HG02759 (cell line): Measurements from ENCODE around the gene MGAM2.

ENCODE experiments used
- ATAC-seq: cut with Tn5 transposase; IDR thresholded peaks from one replicate; pipeline ENCODE4 v1.9.1; 2021; ENCODE audit warnings: mild to moderate bottlenecking, moderate library complexity; ENCODE audit not compliant: unreplicated experiment

MGAM2 gene

GRCh38 chr7:142114207-142114606 is 2.7 kb downstream of the MGAM2 start:
- no peak for ATAC-seq

- ATAC-seq, result no peak
These were observed 9.0 kb downstream of the MGAM2 start for GRCh38 chr7:142120524-142120923.

GRCh38 chr7:142123184-142123583 is 11.7 kb downstream of the MGAM2 start:
- ATAC-seq, result no peak

DNA sequence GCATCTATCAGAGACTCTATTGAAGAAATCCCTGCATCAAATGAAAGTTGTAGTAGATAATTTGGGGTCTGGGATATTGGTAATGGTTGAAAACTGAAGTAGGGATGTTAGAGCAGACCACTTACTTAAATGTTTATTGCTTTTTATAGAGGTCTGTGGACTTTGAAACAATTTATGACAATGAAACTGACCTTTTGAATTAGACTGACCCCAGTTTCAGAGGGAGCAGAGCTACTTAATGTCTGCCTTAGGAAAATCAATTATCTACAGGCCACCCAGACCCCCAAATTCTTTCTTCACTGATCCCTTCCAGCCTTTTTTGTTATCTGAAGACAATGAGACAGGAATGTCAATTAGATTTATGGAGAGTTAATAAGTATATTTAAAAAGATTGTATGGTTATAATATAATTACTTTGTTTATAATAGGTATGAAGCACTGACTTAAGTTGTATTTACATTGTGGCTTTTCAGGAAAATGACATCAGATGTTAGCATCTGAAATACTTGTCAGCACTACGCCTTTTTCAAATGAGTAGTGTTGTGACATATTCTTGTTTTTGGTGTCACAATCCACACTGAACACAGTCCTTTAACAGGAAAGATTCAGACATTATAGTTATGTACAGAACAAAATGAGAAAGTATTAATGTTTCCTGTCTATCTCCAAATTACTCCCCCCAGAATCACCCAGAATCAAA is 13.9 kb downstream of the MGAM2 start:
- ATAC-seq, result no peak

- ATAC-seq, result no peak
These were observed 18.7 kb downstream of the MGAM2 start for GRCh38 chr7:142130267-142130666.

GRCh38 chr7:142131439-142132185 is 20.1 kb downstream of the MGAM2 start:
- no peak for ATAC-seq

GRCh38 chr7:142133731-142134148 is 22.2 kb downstream of the MGAM2 start:
- ATAC-seq, result no peak

GRCh38 chr7:142134909-142135308 is 23.4 kb downstream of the MGAM2 start:
- ATAC-seq, result no peak

DNA sequence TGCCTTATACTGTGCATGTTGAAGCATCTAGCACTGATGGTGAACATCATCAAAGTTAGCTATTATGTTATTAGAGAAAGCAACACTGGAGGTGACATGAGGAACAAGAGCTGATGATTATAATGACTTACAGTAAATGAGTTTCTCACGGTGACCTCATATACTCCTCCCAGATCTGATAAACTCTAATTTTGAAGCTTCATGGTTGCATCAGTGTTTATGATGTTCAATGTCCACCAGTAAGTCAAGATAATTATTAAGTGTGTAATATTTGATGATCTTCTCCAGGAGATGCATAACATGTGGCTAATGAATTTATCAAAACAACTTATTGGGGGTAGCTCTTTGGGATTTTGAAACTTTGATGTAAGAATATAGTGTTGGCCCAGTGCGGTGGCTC is 27.5 kb downstream of the MGAM2 start:
- ATAC-seq, result no peak

GRCh38 chr7:142139597-142140400 is 28.3 kb downstream of the MGAM2 start:
- ATAC-seq, result no peak

GRCh38 chr7:142140401-142140959 is 29.0 kb downstream of the MGAM2 start:
- no peak for ATAC-seq

DNA sequence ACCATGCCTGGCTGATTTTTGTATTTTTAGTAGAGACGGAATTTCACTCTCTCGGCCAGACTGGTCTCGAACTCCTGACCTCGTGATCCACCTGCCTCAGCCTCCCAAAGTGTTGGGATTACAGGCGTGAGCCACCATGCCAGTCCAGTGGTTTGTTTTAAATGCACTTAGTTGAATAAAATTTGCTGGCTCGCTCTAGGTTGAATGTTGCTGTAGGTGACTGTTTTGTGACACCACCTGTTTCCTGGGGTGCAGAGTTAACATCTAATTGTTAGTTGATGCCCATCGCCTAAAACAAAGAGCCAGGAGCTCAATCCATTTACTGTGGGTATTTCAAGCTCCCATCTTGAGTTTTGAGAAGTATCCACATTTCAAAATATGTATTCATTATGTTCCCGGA is 31.2 kb downstream of the MGAM2 start:
- no peak for ATAC-seq

- ATAC-seq, result no peak
These were observed 34.6 kb downstream of the MGAM2 start for GRCh38 chr7:142146124-142146523.

- no peak for ATAC-seq
These were observed 38.8 kb downstream of the MGAM2 start for GRCh38 chr7:142150356-142150755.

DNA sequence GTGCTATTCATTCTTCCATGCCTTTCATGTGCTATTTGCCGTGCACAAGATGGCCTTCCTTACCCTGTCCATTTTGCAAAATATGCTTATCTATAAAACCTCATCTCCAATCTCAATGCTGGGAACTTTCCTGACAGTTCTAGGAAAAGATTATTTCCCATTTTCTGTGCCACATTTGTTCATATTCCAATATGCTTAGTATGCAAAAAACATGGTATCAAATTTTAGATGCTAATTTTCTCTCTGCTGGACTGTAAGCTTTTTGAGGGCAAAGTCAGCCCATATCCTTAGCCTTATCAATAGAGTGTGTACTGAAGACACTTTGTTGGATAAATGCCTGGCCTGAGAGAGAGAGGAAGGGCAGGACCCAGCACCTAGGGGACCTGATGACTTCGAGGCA is 39.4 kb downstream of the MGAM2 start:
- no peak for ATAC-seq

GRCh38 chr7:142152076-142152475 is 40.6 kb downstream of the MGAM2 start:
- peak; percentile 49 for ATAC-seq

DNA sequence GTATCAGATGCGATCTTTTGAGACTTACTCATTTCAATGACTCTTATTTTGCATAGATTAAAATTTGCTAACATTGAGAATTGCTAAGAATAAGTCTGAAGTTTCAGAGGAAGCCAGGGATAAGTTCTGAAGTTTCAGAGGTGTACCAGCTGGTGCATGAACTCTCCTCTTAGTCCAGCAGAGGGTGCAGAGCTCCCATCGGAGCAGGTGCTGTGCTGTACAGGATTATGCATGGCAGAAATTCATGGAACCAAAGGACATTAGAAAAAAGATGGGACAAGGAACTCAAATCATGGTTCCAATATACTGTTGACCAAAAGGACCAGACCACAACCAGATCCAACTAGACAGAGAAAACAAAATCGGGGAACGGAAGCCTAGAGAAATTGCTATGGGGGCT is 41.9 kb downstream of the MGAM2 start:
- ATAC-seq, result peak; percentile 48

DNA sequence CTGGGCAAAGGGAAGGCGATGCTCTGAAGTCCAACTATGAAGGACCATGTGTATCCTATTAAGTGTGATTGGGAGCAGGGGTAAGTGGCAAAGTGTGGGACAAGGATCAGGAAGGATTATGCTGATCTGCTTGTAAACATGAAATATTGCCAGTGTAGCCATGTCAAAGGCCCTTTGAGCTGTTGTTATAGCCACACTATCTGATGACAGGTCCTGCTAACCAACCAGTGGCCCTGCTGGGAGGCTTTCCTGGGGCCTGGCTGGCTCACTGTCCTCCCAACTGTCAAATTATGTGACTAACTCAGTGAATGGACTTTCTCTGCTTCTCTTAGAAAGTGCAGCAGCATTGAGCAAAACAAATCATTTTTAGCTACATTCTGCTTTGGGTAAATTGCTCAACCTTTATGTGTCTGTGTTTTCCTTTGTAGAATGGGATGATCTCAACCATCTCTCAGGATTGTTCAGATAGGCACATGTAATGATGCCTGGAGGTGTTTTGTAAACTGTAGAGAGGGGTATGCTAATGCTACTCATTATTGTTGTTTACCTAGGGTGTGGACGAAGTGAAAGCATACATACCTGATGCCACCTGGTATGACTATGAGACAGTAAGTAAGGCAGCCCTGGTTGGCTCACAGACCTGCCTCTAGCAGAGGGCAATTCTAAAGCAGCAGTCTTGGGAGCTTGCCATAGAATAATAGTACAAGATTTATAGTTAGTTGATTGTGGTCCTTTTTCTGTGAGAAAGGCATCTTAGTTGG is 47.4 kb downstream of the MGAM2 start:
- ATAC-seq, result no peak

- no peak for ATAC-seq
These were observed 50.4 kb downstream of the MGAM2 start for GRCh38 chr7:142161921-142162320.

DNA sequence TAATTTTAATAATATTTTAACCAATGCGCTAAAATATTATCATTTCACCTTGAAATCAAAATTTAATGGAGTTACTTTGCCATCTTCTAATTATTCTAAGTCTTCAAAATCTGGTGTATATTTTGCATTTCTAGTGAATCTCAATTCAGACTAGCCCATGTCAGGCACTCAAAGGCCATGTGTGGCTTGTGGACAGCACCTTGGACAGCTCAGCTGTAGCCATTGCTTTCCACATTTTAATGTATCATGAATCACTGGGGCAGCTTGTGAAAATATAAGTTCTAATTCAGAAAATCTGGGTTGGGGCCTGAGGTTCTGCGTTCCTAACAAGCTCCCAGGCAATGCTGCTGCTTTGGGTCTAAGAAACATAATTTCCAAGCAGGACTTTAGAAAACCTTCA is 57.2 kb downstream of the MGAM2 start:
- ATAC-seq, result no peak

DNA sequence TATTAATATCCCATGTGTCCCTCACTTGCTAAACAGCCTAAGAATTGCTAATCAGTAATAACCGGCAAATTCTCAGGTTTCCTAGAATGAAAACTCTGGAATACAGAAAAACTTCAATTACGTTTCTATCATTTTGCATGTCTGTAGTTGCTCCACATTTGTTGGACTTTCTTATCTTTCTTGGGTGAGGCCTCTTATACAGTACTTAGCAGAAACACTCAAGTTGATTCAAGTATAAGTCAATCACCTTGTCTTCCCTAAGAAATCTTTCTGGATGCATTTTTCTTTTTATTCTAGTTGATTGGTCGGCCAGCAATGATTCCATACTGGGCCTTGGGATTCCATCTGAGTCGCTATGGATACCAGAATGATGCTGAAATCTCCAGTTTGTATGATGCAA is 61.4 kb downstream of the MGAM2 start:
- no peak for ATAC-seq
